SU-DHL-6 (cell line): ENCODE measurements around the gene SRP72.

Source experiments
- H2AFZ ChIP-seq: fragments of 200-600 bp; sonication (generic); 2 replicates; pipeline ENCODE4 v1.6.1; 2014; ENCODE audit warnings: low read depth, mild to moderate bottlenecking, moderate library complexity, mixed read lengths, antibody characterized with exemption, low read length; ENCODE audit not compliant: severe bottlenecking
- H3F3A ChIP-seq: fragments of 200-600 bp; shearing (Covaris generic); 2 replicates; pipeline ENCODE4 v1.6.0; 2016; ENCODE audit warnings: antibody characterized with exemption, mild to moderate bottlenecking; ENCODE audit not compliant: insufficient read depth
- H3K27ac ChIP-seq: fragments of 200-600 bp; sonication (generic); 2 replicates; pipeline ENCODE4 v1.5.1; 2016; ENCODE audit warnings: low read depth, mild to moderate bottlenecking, low read length, moderate library complexity, mixed read lengths
- H3K27me3 ChIP-seq: fragments of 200-600 bp; sonication (generic), shearing (Covaris generic); 2 replicates; pipeline ENCODE4 v1.6.0; 2014; ENCODE audit warnings: mild to moderate bottlenecking, low read length
- H3K36me3 ChIP-seq: fragments of 200-600 bp; sonication (generic); 2 replicates; pipeline ENCODE4 v1.6.1; 2014; ENCODE audit warnings: mild to moderate bottlenecking, low read length, mixed read lengths
- H3K4me2 ChIP-seq: fragments of 300-600, 200-600 bp; shearing (Covaris generic), sonication (generic); 2 replicates; pipeline ENCODE4 v1.6.0; 2014; ENCODE audit warnings: low read length, low read depth, mild to moderate bottlenecking; ENCODE audit not compliant: poor library complexity, severe bottlenecking
- H3K4me3 ChIP-seq: fragments of 200-600 bp; sonication (generic); 2 replicates; pipeline ENCODE4 v1.5.1; 2014; ENCODE audit warnings: antibody characterized with exemption, low read length, mild to moderate bottlenecking, mixed read lengths; ENCODE audit not compliant: insufficient read depth, poor library complexity, severe bottlenecking
- H3K79me2 ChIP-seq: fragments of 200-600 bp; sonication (generic); 2 replicates; pipeline ENCODE4 v1.6.1; 2014; ENCODE audit warnings: mild to moderate bottlenecking, low read length, moderate library complexity; ENCODE audit not compliant: insufficient read depth
- H3K9ac ChIP-seq: fragments of 200-600 bp; sonication (generic); 2 replicates; pipeline ENCODE4 v1.7.0; 2014; ENCODE audit warnings: mild to moderate bottlenecking, low read length
- H3K9me2 ChIP-seq: fragments of 200-600 bp; sonication (generic); replicated peaks from 2 replicates; pipeline ENCODE4 v1.6.1; 2014; ENCODE audit warnings: low read length; ENCODE audit not compliant: insufficient read depth
- H3K9me3 ChIP-seq: fragments of 200-600 bp; sonication (generic); 2 replicates; pipeline ENCODE4 v1.6.1; 2014; ENCODE audit warnings: low read length, mixed read lengths; ENCODE audit not compliant: insufficient read depth
- H4K20me1 ChIP-seq: fragments of 200-600 bp; sonication (generic); 2 replicates; pipeline ENCODE4 v1.6.1; 2014; ENCODE audit warnings: low read depth, mild to moderate bottlenecking, antibody characterized with exemption, low read length, moderate library complexity, mixed read lengths
- CTCF ChIP-seq: fragments of 200-600 bp; sonication (generic); IDR thresholded peaks from one replicate; pipeline ENCODE4 v1.5.1; 2017; ENCODE audit warnings: antibody characterized with exemption, mild to moderate bottlenecking, low read length, moderate library complexity; ENCODE audit not compliant: insufficient read depth, poor library complexity, severe bottlenecking
- EZH2phosphoT487 ChIP-seq: fragments of 200-600 bp; sonication (generic), shearing (Covaris generic); conservative IDR thresholded peaks from 2 replicates; pipeline ENCODE4 v1.6.1; 2018; ENCODE audit warnings: mild to moderate bottlenecking, antibody characterized with exemption, low read length, moderate library complexity, mixed read lengths

SRP72 gene

GRCh38 chr4:56430203-56430602, 37.2 kb upstream of the SRP72 start:
- no peak for TF ChIP-seq CTCF
- TF ChIP-seq EZH2phosphoT487, result no peak
- Histone ChIP-seq H2AFZ (no peak overlapping the region), H3F3A (peaks cover 11% of the 10 kb centered on the region; the same call in 1 of the 2 replicates), H3K4me2 (no peak overlapping the region), H3K9me2 (no peaks in the 10 kb centered on the region), H3K79me2 (peaks cover 100% of the 10 kb centered on the region), H3K9ac (no peak overlapping the region), H3K27me3 (no peaks in the 10 kb centered on the region), H3K9me3 (no peaks in the 10 kb centered on the region), H3K36me3 (peaks cover 3% of the 10 kb centered on the region; the same call in 1 of the 2 replicates), H3K27ac (no peak overlapping the region), H3K4me3 (no peak overlapping the region), H4K20me1 (peaks cover 5% of the 10 kb centered on the region)

GRCh38 chr4:56433280-56433679, 34.1 kb upstream of the SRP72 start:
- H3K9ac ChIP-seq, result peak overlapping the region; percentile 89
- peaks cover 5% of the 10 kb centered on the region for H4K20me1 ChIP-seq

GRCh38 chr4:56434599-56435139, 32.7 kb upstream of the SRP72 start:
- Histone ChIP-seq H3K36me3 (no peaks in the 10 kb centered on the region; the same call in 1 of the 2 replicates), H4K20me1 (no peaks in the 10 kb centered on the region; the same call in 1 of the 2 replicates), H3K4me3 (peak overlapping the region; percentile 70), H3K9ac (peak overlapping the region; percentile 89), H3F3A (no peaks in the 10 kb centered on the region), H3K79me2 (peaks cover 91% of the 10 kb centered on the region), H2AFZ (no peak overlapping the region), H3K9me2 (no peaks in the 10 kb centered on the region), H3K4me2 (peak overlapping the region; percentile 94), H3K27ac (peak overlapping the region; percentile 58), H3K9me3 (no peaks in the 10 kb centered on the region), H3K27me3 (no peaks in the 10 kb centered on the region)
- TF ChIP-seq CTCF (no peak), EZH2phosphoT487 (no peak)

More at GRCh38 chr4:56433280-56433679, 34.1 kb upstream of the SRP72 start:
- no peak overlapping the region for H3K27ac ChIP-seq
- peaks cover 8% of the 10 kb centered on the region; the same call in 1 of the 2 replicates for H3F3A ChIP-seq
- no peak overlapping the region for H2AFZ ChIP-seq
- H3K4me2 ChIP-seq, result peak overlapping the region; percentile 94
- H3K4me3 ChIP-seq, result peak overlapping the region; percentile 70
- H3K79me2 ChIP-seq, result peaks cover 91% of the 10 kb centered on the region
- TF ChIP-seq EZH2phosphoT487 (no peak), CTCF (no peak)
- no peaks in the 10 kb centered on the region for H3K9me2 ChIP-seq
- H3K9me3 ChIP-seq, result no peaks in the 10 kb centered on the region
- no peaks in the 10 kb centered on the region; the same call in 1 of the 2 replicates for H3K36me3 ChIP-seq
- no peaks in the 10 kb centered on the region for H3K27me3 ChIP-seq
